PC-9 (cell line): ENCODE measurements around the gene TOGARAM2. TPM values are rescaled to one million over a fixed set of nuclear protein-coding genes. Genes with fewer than 3 reads are reported as not detected.

Experiments used
- BruUV-seq: library from RNA; stranded (reverse); fragments of 400-500 nt; replicated peaks from 2 replicates; lab custom pipeline; 2021; lab: Mats Ljungman, UMichigan
- CTCF ChIA-PET: fragments of 300-600 bp; sonication (Branson Sonifier 250); formaldehyde crosslinking; loops from one replicate; lab custom pipeline; 2022; ENCODE audit warnings: antibody characterized with exemption; lab: Charles Lee
- POLR2A ChIA-PET: fragments of 300-600 bp; sonication (Branson Sonifier 250); formaldehyde crosslinking; loops from one replicate; lab custom pipeline; 2022; ENCODE audit warnings: antibody characterized with exemption; ENCODE audit not compliant: unreplicated experiment; lab: Charles Lee
- DNase-seq, 2 experiments: peaks; one replicate each; pipeline versions ENCODE4 v3.0.0 to v3.0.0-alpha.2; 2015 to 2022; ENCODE audit warnings: mixed read lengths in 1 of 2
- H2AFZ ChIP-seq: fragments of 200-600 bp; sonication (generic); 2 replicates; pipeline ENCODE4 v1.8.1; 2017; ENCODE audit warnings: antibody characterized with exemption
- H3F3A ChIP-seq: fragments of 200-600 bp; sonication (generic); 2 replicates; pipeline ENCODE4 v1.8.1; 2017; ENCODE audit warnings: antibody characterized with exemption, mild to moderate bottlenecking, low read depth; ENCODE audit not compliant: insufficient read depth
- H3K27ac ChIP-seq: fragments of 200-600 bp; sonication (generic); 2 replicates; pipeline ENCODE4 v1.6.1; 2016; ENCODE audit warnings: mixed run types
- H3K27me3 ChIP-seq: fragments of 200-600 bp; sonication (generic); 2 replicates; pipeline ENCODE4 v1.6.1; 2016; ENCODE audit warnings: low read depth, mixed run types; ENCODE audit not compliant: insufficient read depth
- H3K36me3 ChIP-seq: fragments of 200-600 bp; sonication (generic); 2 replicates; pipeline ENCODE4 v1.6.1; 2016; ENCODE audit warnings: low read depth, mixed run types
- H3K4me1 ChIP-seq: fragments of 200-600 bp; sonication (generic); replicated peaks from 2 replicates; pipeline ENCODE4 v1.6.1; 2016; ENCODE audit warnings: mixed run types; ENCODE audit not compliant: insufficient read depth
- H3K4me2 ChIP-seq: fragments of 200-600 bp; sonication (generic); 2 replicates; pipeline ENCODE4 v1.6.1; 2017; ENCODE audit warnings: mixed run types
- H3K4me3 ChIP-seq: fragments of 200-600 bp; sonication (generic); 2 replicates; pipeline ENCODE4 v1.6.1; 2016; ENCODE audit warnings: mixed run types
- H3K79me2 ChIP-seq: fragments of 200-600 bp; sonication (generic); 2 replicates; pipeline ENCODE4 v1.6.1; 2017; ENCODE audit warnings: low read depth, mixed run types
- H3K9me2 ChIP-seq: fragments of 200-600 bp; sonication (generic); 2 replicates; pipeline ENCODE4 v1.8.1; 2017; ENCODE audit warnings: mild to moderate bottlenecking; ENCODE audit not compliant: insufficient read depth
- H3K9me3 ChIP-seq: fragments of 200-600 bp; sonication (generic); 2 replicates; pipeline ENCODE4 v1.8.1; 2016; ENCODE audit warnings: low read depth; ENCODE audit not compliant: insufficient read depth
- H4K20me1 ChIP-seq: fragments of 200-600 bp; sonication (generic); 2 replicates; pipeline ENCODE4 v1.8.1; 2017; ENCODE audit not compliant: insufficient read depth
- EZH2 ChIP-seq: fragments of 200-600 bp; sonication (generic); IDR thresholded peaks from 2 replicates; pipeline ENCODE4 v1.8.0; 2017; ENCODE audit warnings: antibody characterized with exemption, low read depth
- intact Hi-C: fragments of 100-400 bp; cut with micrococcal nuclease; formaldehyde crosslinking; loops from one replicate; pipeline ENCODE4 v1.10.0; 2022; ENCODE audit not compliant: unreplicated experiment
- total RNA-seq: library from RNA; stranded (reverse); gene quantifications from 2 replicates; pipeline ENCODE4 v1.2.3, GENCODE V29; 2021
- TF ChIP-seq, protein P1 (sequence below): fragments of 200-600 bp; sonication (generic); conservative IDR thresholded peaks from 2 replicates; pipeline ENCODE4 v1.6.1; 2017; ENCODE audit warnings: mixed run types, antibody characterized with exemption, mild to moderate bottlenecking, moderate library complexity

The TOGARAM2 gene
- total RNA-seq, 1 experiment from 2014 or later: 0.44 TPM

GRCh38 chr2:28995765-28996750 lies 15.0 kb downstream of the TOGARAM2 start:
- Histone ChIP-seq H3K27ac (no peak overlapping the region), H3K4me1 (peaks cover 13% of the 10 kb centered on the region), H3K79me2 (no peaks in the 10 kb centered on the region), H4K20me1 (no peaks in the 10 kb centered on the region), H3K27me3 (no peaks in the 10 kb centered on the region), H2AFZ (no peak overlapping the region), H3K9me2 (no peaks in the 10 kb centered on the region), H3K36me3 (no peaks in the 10 kb centered on the region), H3K4me3 (no peak overlapping the region), H3K4me2 (no peak overlapping the region), H3F3A (0 out of 2 replicates have a peak, but pooled peaks cover 5% of the 10 kb centered on the region), H3K9me3 (no peaks in the 10 kb centered on the region)
- TF ChIP-seq, protein P1, sequence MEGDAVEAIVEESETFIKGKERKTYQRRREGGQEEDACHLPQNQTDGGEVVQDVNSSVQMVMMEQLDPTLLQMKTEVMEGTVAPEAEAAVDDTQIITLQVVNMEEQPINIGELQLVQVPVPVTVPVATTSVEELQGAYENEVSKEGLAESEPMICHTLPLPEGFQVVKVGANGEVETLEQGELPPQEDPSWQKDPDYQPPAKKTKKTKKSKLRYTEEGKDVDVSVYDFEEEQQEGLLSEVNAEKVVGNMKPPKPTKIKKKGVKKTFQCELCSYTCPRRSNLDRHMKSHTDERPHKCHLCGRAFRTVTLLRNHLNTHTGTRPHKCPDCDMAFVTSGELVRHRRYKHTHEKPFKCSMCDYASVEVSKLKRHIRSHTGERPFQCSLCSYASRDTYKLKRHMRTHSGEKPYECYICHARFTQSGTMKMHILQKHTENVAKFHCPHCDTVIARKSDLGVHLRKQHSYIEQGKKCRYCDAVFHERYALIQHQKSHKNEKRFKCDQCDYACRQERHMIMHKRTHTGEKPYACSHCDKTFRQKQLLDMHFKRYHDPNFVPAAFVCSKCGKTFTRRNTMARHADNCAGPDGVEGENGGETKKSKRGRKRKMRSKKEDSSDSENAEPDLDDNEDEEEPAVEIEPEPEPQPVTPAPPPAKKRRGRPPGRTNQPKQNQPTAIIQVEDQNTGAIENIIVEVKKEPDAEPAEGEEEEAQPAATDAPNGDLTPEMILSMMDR: no peak
- no peak for TF ChIP-seq EZH2
- ChIA-PET POLR2A (no interaction called here), CTCF (interaction anchor here (0.5 to 0.7 kb wide), 2 partner anchors 15 to 310 kb away, joined by 3 to 10 read pairs; no protein-coding TSS in a partner anchor)
- no peak for DNase-seq
- BruUV-seq: no TSS peak
- intact Hi-C loops: no loop called here

GRCh38 chr2:28997237-28997846 lies 16.2 kb downstream of the TOGARAM2 start:
- no peaks in the 10 kb centered on the region for H4K20me1 ChIP-seq
- no TSS peak for BruUV-seq
- no peak overlapping the region for H3K27ac ChIP-seq
- H3K9me3 ChIP-seq: no peaks in the 10 kb centered on the region
- H3K4me2 ChIP-seq: no peak overlapping the region
- CTCF ChIA-PET: no interaction called here
- intact Hi-C loops: no loop called here
- no peak for DNase-seq
- H3K27me3 ChIP-seq: no peaks in the 10 kb centered on the region
- POLR2A ChIA-PET: no interaction called here
- no peaks in the 10 kb centered on the region for H3K9me2 ChIP-seq
- H3F3A ChIP-seq: 0 out of 2 replicates have a peak, but pooled peaks cover 5% of the 10 kb centered on the region
- no peak overlapping the region for H3K4me3 ChIP-seq
- no peaks in the 10 kb centered on the region for H3K79me2 ChIP-seq
- TF ChIP-seq EZH2: no peak
- TF ChIP-seq, protein P1: no peak
- H2AFZ ChIP-seq: no peak overlapping the region
- no peaks in the 10 kb centered on the region for H3K36me3 ChIP-seq
- peaks cover 13% of the 10 kb centered on the region for H3K4me1 ChIP-seq

DNA sequence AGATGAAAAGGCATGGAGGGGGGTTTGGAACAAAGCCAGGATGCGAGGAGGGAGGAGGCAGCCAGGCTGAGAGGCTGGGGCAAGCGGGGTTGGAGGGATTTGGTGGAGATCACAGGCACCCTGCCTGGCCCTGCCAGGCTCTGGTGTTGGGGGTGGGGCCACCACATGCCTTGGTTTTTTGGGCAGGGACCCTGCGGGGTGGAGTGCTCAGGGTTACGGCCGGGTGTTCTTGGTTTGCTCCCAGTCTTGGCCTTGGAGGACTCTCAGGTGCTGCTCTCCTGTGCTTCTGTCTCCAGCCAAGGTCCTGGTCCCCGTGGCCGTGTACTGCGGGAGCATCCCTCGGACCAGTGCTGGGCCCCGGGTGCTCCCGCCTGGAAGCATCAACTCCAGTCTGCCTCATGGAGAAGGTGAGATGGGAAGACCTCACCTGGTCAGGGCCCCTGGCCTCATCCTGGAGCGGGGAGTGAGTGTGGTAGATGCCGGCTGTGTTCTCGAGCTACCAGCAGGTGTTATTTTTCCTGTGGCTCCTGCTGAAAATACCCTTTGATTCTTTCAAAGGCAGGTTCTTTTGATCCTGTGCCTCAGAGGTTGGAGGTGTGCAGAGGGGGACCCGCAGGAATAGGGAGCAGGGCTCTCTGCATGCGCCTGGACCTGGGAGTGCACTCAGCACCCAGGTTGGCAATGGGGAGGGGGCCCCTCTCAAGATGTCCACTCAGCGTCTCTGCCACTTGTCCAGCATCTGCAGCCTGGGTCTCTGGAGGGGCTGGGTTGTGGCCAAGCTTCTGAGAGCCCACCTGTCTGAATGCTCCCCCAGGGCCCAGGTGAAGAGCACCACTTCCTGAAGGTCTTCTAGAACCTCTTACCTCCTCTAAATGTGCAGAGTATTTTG lies 17.0 kb downstream of the TOGARAM2 start:
- Histone ChIP-seq H3K79me2 (no peaks in the 10 kb centered on the region), H3K9me3 (no peaks in the 10 kb centered on the region), H3F3A (0 out of 2 replicates have a peak, but pooled peaks cover 4% of the 10 kb centered on the region), H2AFZ (no peak overlapping the region), H3K36me3 (no peaks in the 10 kb centered on the region), H3K9me2 (no peaks in the 10 kb centered on the region), H3K4me1 (peaks cover 11% of the 10 kb centered on the region), H3K4me2 (no peak overlapping the region), H3K4me3 (no peak overlapping the region), H3K27me3 (no peaks in the 10 kb centered on the region), H3K27ac (no peak overlapping the region), H4K20me1 (no peaks in the 10 kb centered on the region)
- ChIA-PET CTCF (no interaction called here), POLR2A (no interaction called here)
- TF ChIP-seq EZH2: no peak
- TF ChIP-seq, protein P1: no peak
- no TSS peak for BruUV-seq
- intact Hi-C loops: no loop called here
- DNase-seq: no peak
